WTC11 (cell line): ENCODE results near the gene STAT6. TPM values are rescaled to one million over a fixed set of nuclear protein-coding genes. Genes with fewer than 3 reads are reported as not detected.

ENCODE experiments used
- ATAC-seq: fragments of 200-7000 bp; cut with Tn5 transposase; 2 replicates; pipeline ENCODE4 v1.10.0; 2021; ENCODE audit warnings: mild to moderate bottlenecking, moderate library complexity
- CTCF ChIA-PET: fragments of 300-600 bp; sonication (Branson Sonifier 250); formaldehyde crosslinking; loops from one replicate; lab custom pipeline; 2021; ENCODE audit warnings: antibody characterized with exemption; lab: Charles Lee
- POLR2A ChIA-PET: fragments of 350-600 bp; sonication (Branson Sonifier 250); formaldehyde crosslinking; loops from one replicate; lab custom pipeline; 2021; ENCODE audit warnings: antibody characterized with exemption; lab: Charles Lee
- DNase-seq: peaks from one replicate; pipeline ENCODE4 v3.0.0; 2021; ENCODE audit warnings: low spot score
- H3K27ac Mint-ChIP-seq: 2 replicates; pipeline ENCODE4 v1.8.0; 2021; ENCODE audit warnings: mixed read lengths
- H3K27me3 Mint-ChIP-seq: 2 replicates; pipeline ENCODE4 v1.8.0; 2021; ENCODE audit warnings: low read depth, mild to moderate bottlenecking, moderate library complexity, mixed read lengths
- H3K36me3 Mint-ChIP-seq: 2 replicates; pipeline ENCODE4 v1.8.0; 2021; ENCODE audit warnings: mixed read lengths
- H3K4me1 Mint-ChIP-seq: 2 replicates; pipeline ENCODE4 v1.8.0; 2022; ENCODE audit warnings: mixed read lengths
- H3K4me3 Mint-ChIP-seq: 2 replicates; pipeline ENCODE4 v1.8.0; 2021; ENCODE audit warnings: mild to moderate bottlenecking, moderate library complexity, mixed read lengths
- H3K9me3 Mint-ChIP-seq: 2 replicates; pipeline ENCODE4 v1.8.0; 2021; ENCODE audit warnings: mixed read lengths
- CREB1 ChIP-seq: sonication (generic); formaldehyde crosslinking; IDR thresholded peaks from 2 replicates; pipeline ENCODE4 v1.8.0; 2023; ENCODE audit warnings: mild to moderate bottlenecking, missing genetic modification reagents
- CREM ChIP-seq: sonication (generic); formaldehyde crosslinking; IDR thresholded peaks from 2 replicates; pipeline ENCODE4 v1.8.1; 2022; ENCODE audit warnings: mild to moderate bottlenecking, missing genetic modification reagents, moderate library complexity
- GTF2I ChIP-seq: fragments of 250-450 bp; sonication (Bioruptor Pico); conservative IDR thresholded peaks from 2 replicates; pipeline ENCODE4 v1.4.0; 2021; ENCODE audit warnings: mild to moderate bottlenecking
- JAZF1 ChIP-seq: fragments of 250-450 bp; sonication (Bioruptor Pico); IDR thresholded peaks from 2 replicates; pipeline ENCODE4 v1.9.0; 2021; ENCODE audit warnings: moderate library complexity, mild to moderate bottlenecking, inconsistent platforms
- NFE2L1 ChIP-seq: sonication (generic); formaldehyde crosslinking; IDR thresholded peaks from 2 replicates; pipeline ENCODE4 v1.8.1; 2023; ENCODE audit warnings: missing genetic modification reagents
- NR3C1 ChIP-seq: sonication (generic); formaldehyde crosslinking; conservative IDR thresholded peaks from 2 replicates; pipeline ENCODE4 v1.8.1; 2023; ENCODE audit warnings: low read depth, mild to moderate bottlenecking, missing genetic modification reagents
- RELA ChIP-seq: sonication (generic); formaldehyde crosslinking; IDR thresholded peaks from 2 replicates; pipeline ENCODE4 v1.8.1; 2022; ENCODE audit warnings: missing genetic modification reagents, mild to moderate bottlenecking, borderline replicate concordance
- RORB ChIP-seq: fragments of 250-450 bp; sonication (Bioruptor Pico); IDR thresholded peaks from 2 replicates; pipeline ENCODE4 v1.9.0; 2021; ENCODE audit warnings: mild to moderate bottlenecking
- SMAD3 ChIP-seq: sonication (generic); formaldehyde crosslinking; IDR thresholded peaks from 2 replicates; pipeline ENCODE4 v1.8.0; 2022; ENCODE audit warnings: missing genetic modification reagents, mild to moderate bottlenecking, borderline replicate concordance
- SP1 ChIP-seq: sonication (generic); formaldehyde crosslinking; conservative IDR thresholded peaks from 2 replicates; pipeline ENCODE4 v1.8.1; 2022; ENCODE audit warnings: missing genetic modification reagents
- TEAD4 ChIP-seq: sonication (generic); formaldehyde crosslinking; IDR thresholded peaks from 2 replicates; pipeline ENCODE4 v1.8.0; 2022; ENCODE audit warnings: mild to moderate bottlenecking, missing genetic modification reagents
- ZBTB21 ChIP-seq: sonication (generic); formaldehyde crosslinking; IDR thresholded peaks from 2 replicates; pipeline ENCODE4 v1.8.1; 2023; ENCODE audit warnings: mild to moderate bottlenecking, missing genetic modification reagents, borderline replicate concordance
- ZNF138 ChIP-seq: sonication (generic); formaldehyde crosslinking; conservative IDR thresholded peaks from 2 replicates; pipeline ENCODE4 v1.8.1; 2022; ENCODE audit warnings: mild to moderate bottlenecking, moderate library complexity, missing genetic modification reagents
- ZNF317 ChIP-seq: sonication (generic); formaldehyde crosslinking; IDR thresholded peaks from 2 replicates; pipeline ENCODE4 v1.8.1; 2023; ENCODE audit warnings: low read depth, mild to moderate bottlenecking, moderate library complexity, missing genetic modification reagents, borderline replicate concordance
- ZNF416 ChIP-seq: fragments of 250-450 bp; sonication (Bioruptor Pico); IDR thresholded peaks from 2 replicates; pipeline ENCODE4 v1.9.0; 2021; ENCODE audit warnings: mild to moderate bottlenecking, inconsistent platforms
- ZNF671 ChIP-seq: fragments of 250-450 bp; sonication (Bioruptor Pico); IDR thresholded peaks from 2 replicates; pipeline ENCODE4 v1.8.0; 2021; ENCODE audit warnings: mild to moderate bottlenecking
- total RNA-seq: library from RNA; stranded (reverse); gene quantifications from 3 replicates; pipeline ENCODE4 v1.2.3, GENCODE V29; 2021
- TF ChIP-seq, protein P1 (sequence below): sonication (generic); formaldehyde crosslinking; IDR thresholded peaks from 2 replicates; pipeline ENCODE4 v1.8.0; 2022; ENCODE audit warnings: mild to moderate bottlenecking, missing genetic modification reagents
- TF ChIP-seq, protein P2 (sequence below): sonication (generic); formaldehyde crosslinking; IDR thresholded peaks from 2 replicates; pipeline ENCODE4 v1.8.1; 2022; ENCODE audit warnings: low read depth, missing genetic modification reagents, borderline replicate concordance
- TF ChIP-seq, protein P3 (sequence below): fragments of 250-450 bp; sonication (Bioruptor Pico); IDR thresholded peaks from 2 replicates; pipeline ENCODE4 v1.9.0; 2021; ENCODE audit warnings: moderate library complexity, mild to moderate bottlenecking, inconsistent platforms, borderline replicate concordance
- TF ChIP-seq, protein P4 (sequence below): sonication (generic); formaldehyde crosslinking; IDR thresholded peaks from 2 replicates; pipeline ENCODE4 v1.8.1; 2023; ENCODE audit warnings: mild to moderate bottlenecking, missing genetic modification reagents

The STAT6 gene
- total RNA-seq, 1 experiment from 2014 or later = 47.0 TPM

DNA sequence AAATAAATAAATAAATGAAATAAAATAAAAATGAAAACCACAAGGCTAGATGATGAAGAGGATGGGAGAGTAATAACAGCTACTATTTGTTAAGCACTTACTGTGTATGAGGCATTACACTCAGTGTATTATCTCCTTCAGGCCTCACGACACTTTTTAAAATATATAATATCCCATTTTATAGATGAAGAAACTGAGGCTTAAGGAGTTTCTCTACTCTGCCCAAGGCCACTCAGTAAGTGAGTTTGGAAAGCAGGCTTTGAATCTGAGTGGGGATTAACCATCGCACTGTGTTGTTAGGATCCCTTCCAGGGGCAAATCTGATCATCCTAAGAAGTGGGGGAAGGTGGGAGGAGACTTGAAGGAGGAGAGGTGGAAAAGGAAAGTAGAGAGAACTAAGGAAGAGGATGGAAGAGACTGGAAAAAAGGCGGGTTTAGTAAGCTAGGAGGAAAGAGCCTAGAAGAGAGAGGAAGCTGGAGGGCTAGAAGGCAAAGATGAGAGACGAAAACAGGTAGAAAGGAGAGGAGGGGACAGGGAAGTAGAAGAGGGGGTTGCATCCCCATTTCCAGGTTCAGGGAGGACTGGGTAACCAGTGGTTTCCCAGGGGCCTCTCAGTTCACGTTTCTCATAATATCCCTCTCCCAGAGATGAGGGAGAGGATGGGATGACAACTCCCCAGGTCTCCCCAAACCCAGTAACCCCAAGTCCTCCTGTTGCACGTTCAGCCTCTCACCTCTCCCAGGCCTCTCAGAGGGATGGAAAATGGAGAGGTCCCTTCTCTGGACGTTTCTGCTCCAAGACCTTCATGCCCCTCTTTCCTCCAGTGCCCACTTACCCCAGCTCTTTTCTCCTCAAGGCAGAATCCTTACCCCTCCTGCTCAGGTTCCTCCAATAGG lies 1.7 kb downstream of the STAT6 start:
- peaks cover 9% of the 10 kb centered on the region for H3K36me3 Mint-ChIP-seq
- peak overlapping the region; percentile 98 for H3K27ac Mint-ChIP-seq
- H3K9me3 Mint-ChIP-seq = no peaks in the 10 kb centered on the region
- TF ChIP-seq RELA (no peak), NR3C1 (no peak), TEAD4 (CRISPR knock-in tag) (no peak), ZNF138 (CRISPR knock-in tag) (no peak), ZNF671 (CRISPR knock-in tag) (no peak), CREM (CRISPR knock-in tag) (no peak), NFE2L1 (CRISPR knock-in tag) (no peak), SMAD3 (CRISPR knock-in tag) (no peak)
- TF ChIP-seq, protein P1, sequence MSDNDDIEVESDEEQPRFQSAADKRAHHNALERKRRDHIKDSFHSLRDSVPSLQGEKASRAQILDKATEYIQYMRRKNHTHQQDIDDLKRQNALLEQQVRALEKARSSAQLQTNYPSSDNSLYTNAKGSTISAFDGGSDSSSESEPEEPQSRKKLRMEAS = no peak
- TF ChIP-seq, protein P2, sequence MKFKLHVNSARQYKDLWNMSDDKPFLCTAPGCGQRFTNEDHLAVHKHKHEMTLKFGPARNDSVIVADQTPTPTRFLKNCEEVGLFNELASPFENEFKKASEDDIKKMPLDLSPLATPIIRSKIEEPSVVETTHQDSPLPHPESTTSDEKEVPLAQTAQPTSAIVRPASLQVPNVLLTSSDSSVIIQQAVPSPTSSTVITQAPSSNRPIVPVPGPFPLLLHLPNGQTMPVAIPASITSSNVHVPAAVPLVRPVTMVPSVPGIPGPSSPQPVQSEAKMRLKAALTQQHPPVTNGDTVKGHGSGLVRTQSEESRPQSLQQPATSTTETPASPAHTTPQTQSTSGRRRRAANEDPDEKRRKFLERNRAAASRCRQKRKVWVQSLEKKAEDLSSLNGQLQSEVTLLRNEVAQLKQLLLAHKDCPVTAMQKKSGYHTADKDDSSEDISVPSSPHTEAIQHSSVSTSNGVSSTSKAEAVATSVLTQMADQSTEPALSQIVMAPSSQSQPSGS (CRISPR knock-in tag) = no peak
- TF ChIP-seq, protein P3, sequence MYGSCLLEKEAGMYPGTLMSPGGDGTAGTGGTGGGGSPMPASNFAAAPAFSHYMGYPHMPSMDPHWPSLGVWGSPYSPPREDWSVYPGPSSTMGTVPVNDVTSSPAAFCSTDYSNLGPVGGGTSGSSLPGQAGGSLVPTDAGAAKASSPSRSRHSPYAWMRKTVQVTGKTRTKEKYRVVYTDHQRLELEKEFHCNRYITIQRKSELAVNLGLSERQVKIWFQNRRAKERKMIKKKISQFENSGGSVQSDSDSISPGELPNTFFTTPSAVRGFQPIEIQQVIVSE (CRISPR knock-in tag) = no peak
- TF ChIP-seq, protein P4, sequence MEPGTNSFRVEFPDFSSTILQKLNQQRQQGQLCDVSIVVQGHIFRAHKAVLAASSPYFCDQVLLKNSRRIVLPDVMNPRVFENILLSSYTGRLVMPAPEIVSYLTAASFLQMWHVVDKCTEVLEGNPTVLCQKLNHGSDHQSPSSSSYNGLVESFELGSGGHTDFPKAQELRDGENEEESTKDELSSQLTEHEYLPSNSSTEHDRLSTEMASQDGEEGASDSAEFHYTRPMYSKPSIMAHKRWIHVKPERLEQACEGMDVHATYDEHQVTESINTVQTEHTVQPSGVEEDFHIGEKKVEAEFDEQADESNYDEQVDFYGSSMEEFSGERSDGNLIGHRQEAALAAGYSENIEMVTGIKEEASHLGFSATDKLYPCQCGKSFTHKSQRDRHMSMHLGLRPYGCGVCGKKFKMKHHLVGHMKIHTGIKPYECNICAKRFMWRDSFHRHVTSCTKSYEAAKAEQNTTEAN (CRISPR knock-in tag) = no peak
- ChIA-PET POLR2A (interaction anchor here (0.6 to 3.9 kb wide), 4 partner anchors 16 to 121 kb away, joined by 3 to 26 read pairs (median 3); partner anchors contain the start of gene NAB2), CTCF (interaction anchor here (0.7 to 5.7 kb wide), 5 partner anchors 13 to 108 kb away, joined by 3 to 270 read pairs (median 76); partner anchors contain the start of genes LRP1 and NAB2)
- no peak for DNase-seq
- H3K4me1 Mint-ChIP-seq = peaks cover 36% of the 10 kb centered on the region
- no peak for ATAC-seq
- H3K4me3 Mint-ChIP-seq = peak overlapping the region; percentile 72
- H3K27me3 Mint-ChIP-seq = no peaks in the 10 kb centered on the region

DNA sequence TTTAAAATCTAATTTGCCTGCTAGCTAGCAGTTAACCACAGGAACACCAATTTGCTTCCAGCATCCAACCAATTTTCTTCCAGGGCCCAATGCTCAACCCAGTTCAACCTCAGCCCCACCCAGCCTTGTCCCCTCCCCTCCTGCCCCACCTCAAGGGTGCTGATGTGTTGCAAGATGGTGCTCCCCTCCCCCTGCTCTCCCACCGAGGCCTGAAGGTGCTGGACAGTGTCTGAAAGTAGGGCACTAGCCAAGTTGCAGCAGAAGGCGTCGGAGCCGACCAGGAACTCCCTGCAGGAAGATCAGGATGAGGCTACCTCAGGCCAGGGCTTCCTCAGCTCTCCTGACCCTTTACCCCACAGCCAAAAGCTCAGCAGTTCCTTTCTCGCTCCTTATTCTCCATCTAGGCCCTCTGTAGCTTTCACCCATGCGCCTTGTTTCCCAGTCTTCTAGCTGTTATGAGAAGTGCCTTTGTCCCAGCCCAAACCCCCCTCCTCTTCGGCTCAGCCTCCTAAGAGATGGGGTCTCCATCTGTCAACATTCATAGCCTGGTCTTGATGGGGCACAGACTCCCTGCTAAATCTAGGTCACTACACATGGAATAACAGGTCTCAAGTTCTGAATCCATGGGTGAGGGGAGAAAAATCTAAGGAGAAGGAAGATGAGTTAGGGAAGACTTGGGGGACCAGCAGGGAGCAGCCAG lies 3.6 kb downstream of the STAT6 start:
- ChIA-PET CTCF (interaction anchor here (0.6 to 5.6 kb wide), 3 partner anchors 14 to 355 kb away, joined by 3 to 270 read pairs (median 14); no protein-coding TSS in a partner anchor), POLR2A (no interaction called here)
- ATAC-seq = no peak
- TF ChIP-seq CREB1 = no peak
- no peak for TF ChIP-seq ZNF317 (CRISPR knock-in tag)
- no peak for TF ChIP-seq ZNF138 (CRISPR knock-in tag)
- TF ChIP-seq ZNF416 (CRISPR knock-in tag) = no peak
- TF ChIP-seq CREM (CRISPR knock-in tag) = no peak
- TF ChIP-seq RORB (CRISPR knock-in tag) = no peak
- no peak for TF ChIP-seq ZBTB21 (CRISPR knock-in tag)
- no peak for TF ChIP-seq SP1 (CRISPR knock-in tag)
- TF ChIP-seq GTF2I (CRISPR knock-in tag) = no peak
- TF ChIP-seq JAZF1 (CRISPR knock-in tag) = no peak
- no peak for TF ChIP-seq SMAD3 (CRISPR knock-in tag)
- H3K4me1 Mint-ChIP-seq = peaks cover 32% of the 10 kb centered on the region
- H3K36me3 Mint-ChIP-seq = peaks cover 15% of the 10 kb centered on the region
- H3K9me3 Mint-ChIP-seq = no peaks in the 10 kb centered on the region
- H3K27me3 Mint-ChIP-seq = no peaks in the 10 kb centered on the region
- no peak overlapping the region; the same call in 1 of the 2 replicates for H3K27ac Mint-ChIP-seq
- no peak overlapping the region for H3K4me3 Mint-ChIP-seq
- DNase-seq = no peak
